OCI-LY1 (cell line): ENCODE results near the gene MAGEB17.

Source experiments
- EZH2 ChIP-seq: fragments of 200-600 bp; sonication (generic), shearing (Covaris generic); IDR thresholded peaks from 2 replicates; pipeline ENCODE4 v1.8.0; 2017; ENCODE audit warnings: borderline replicate concordance, mixed run types, mild to moderate bottlenecking, antibody characterized with exemption, low read length, moderate library complexity, mixed read lengths
- TF ChIP-seq, protein P1 (sequence below): fragments of 200-600 bp; sonication (generic), shearing (Covaris generic); IDR thresholded peaks from 2 replicates; pipeline ENCODE4 v1.5.1; 2017; ENCODE audit warnings: mild to moderate bottlenecking, antibody characterized with exemption, low read length, moderate library complexity, mixed read lengths

DNA sequence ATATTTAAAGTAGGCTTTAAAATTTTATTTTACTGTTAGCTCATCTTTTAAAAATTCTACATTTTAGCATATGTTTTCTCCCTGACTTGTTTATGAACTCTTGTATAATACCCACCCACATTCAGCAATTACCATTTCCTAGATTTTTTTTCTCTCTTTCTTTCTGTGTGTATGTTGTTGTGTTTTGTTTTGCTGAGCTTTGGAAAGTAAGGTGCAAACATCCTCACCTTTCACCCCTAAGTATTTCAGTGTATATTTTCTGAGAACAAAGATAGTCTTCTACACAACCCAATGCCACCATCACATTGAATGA is 25.1 kb upstream of the MAGEB17 start:
- TF ChIP-seq, protein P1, sequence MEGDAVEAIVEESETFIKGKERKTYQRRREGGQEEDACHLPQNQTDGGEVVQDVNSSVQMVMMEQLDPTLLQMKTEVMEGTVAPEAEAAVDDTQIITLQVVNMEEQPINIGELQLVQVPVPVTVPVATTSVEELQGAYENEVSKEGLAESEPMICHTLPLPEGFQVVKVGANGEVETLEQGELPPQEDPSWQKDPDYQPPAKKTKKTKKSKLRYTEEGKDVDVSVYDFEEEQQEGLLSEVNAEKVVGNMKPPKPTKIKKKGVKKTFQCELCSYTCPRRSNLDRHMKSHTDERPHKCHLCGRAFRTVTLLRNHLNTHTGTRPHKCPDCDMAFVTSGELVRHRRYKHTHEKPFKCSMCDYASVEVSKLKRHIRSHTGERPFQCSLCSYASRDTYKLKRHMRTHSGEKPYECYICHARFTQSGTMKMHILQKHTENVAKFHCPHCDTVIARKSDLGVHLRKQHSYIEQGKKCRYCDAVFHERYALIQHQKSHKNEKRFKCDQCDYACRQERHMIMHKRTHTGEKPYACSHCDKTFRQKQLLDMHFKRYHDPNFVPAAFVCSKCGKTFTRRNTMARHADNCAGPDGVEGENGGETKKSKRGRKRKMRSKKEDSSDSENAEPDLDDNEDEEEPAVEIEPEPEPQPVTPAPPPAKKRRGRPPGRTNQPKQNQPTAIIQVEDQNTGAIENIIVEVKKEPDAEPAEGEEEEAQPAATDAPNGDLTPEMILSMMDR = no peak
- TF ChIP-seq EZH2 = no peak
